GM23338 (cell line): ENCODE data around the gene DTD1. TPM values are rescaled to one million over a fixed set of nuclear protein-coding genes. Genes with fewer than 3 reads are reported as not detected.

Experiments
- ATAC-seq: fragments of 200-7000 bp; cut with Tn5 transposase; 3 replicates; pipeline ENCODE4 v1.9.1; 2020
- DNase-seq: peaks from one replicate; pipeline ENCODE4 v3.0.0-alpha.2; 2015; ENCODE audit warnings: low spot score
- H2AFZ ChIP-seq: fragments of 200-600 bp; sonication (generic); 2 replicates; pipeline ENCODE4 v1.8.0; 2016; ENCODE audit warnings: antibody characterized with exemption, mild to moderate bottlenecking, moderate library complexity
- H3F3A ChIP-seq: fragments of 200-600 bp; sonication (generic); replicated peaks from 2 replicates; pipeline ENCODE4 v1.8.0; 2017; ENCODE audit warnings: antibody characterized with exemption, mixed run types, low read depth
- H3K27ac ChIP-seq: fragments of 200-600 bp; sonication (generic); 2 replicates; pipeline ENCODE4 v1.6.1; 2016; ENCODE audit warnings: low read depth
- H3K27me3 ChIP-seq: fragments of 200-600 bp; sonication (generic); 2 replicates; pipeline ENCODE4 v1.8.0; 2016; ENCODE audit warnings: mild to moderate bottlenecking, mixed run types, moderate library complexity; ENCODE audit not compliant: insufficient read depth
- H3K36me3 ChIP-seq: fragments of 200-600 bp; sonication (generic); 2 replicates; pipeline ENCODE4 v1.8.0; 2016; ENCODE audit warnings: mild to moderate bottlenecking; ENCODE audit not compliant: insufficient read depth
- H3K4me1 ChIP-seq: fragments of 200-600 bp; sonication (generic); 2 replicates; pipeline ENCODE4 v1.8.0; 2016; ENCODE audit warnings: mild to moderate bottlenecking, moderate library complexity; ENCODE audit not compliant: insufficient read depth
- H3K4me2 ChIP-seq: fragments of 200-600 bp; sonication (generic); 2 replicates; pipeline ENCODE4 v1.7.1; 2017; ENCODE audit warnings: mixed run types
- H3K4me3 ChIP-seq: fragments of 200-600 bp; sonication (generic); 2 replicates; pipeline ENCODE4 v1.6.1; 2016; ENCODE audit warnings: mixed run types
- H3K79me2 ChIP-seq: fragments of 200-600 bp; sonication (generic); replicated peaks from 2 replicates; pipeline ENCODE4 v1.8.0; 2017; ENCODE audit warnings: mild to moderate bottlenecking; ENCODE audit not compliant: insufficient read depth
- H3K9me2 ChIP-seq: fragments of 200-600 bp; sonication (generic); 2 replicates; pipeline ENCODE4 v1.8.0; 2017; ENCODE audit not compliant: insufficient read depth
- H4K20me1 ChIP-seq: fragments of 200-600 bp; sonication (generic); replicated peaks from 2 replicates; pipeline ENCODE4 v1.8.0; 2017; ENCODE audit warnings: mild to moderate bottlenecking; ENCODE audit not compliant: insufficient read depth
- H3K27ac Mint-ChIP-seq: 2 replicates; pipeline ENCODE4 v1.8.0; 2020; ENCODE audit warnings: inconsistent platforms, mild to moderate bottlenecking, moderate library complexity, mixed read lengths
- H3K27me3 Mint-ChIP-seq: 3 replicates; pipeline ENCODE4 v1.8.0; 2022; ENCODE audit warnings: low read depth, mild to moderate bottlenecking, moderate library complexity, mixed read lengths, inconsistent platforms; ENCODE audit not compliant: insufficient read depth, poor library complexity
- H3K36me3 Mint-ChIP-seq: 3 replicates; pipeline ENCODE4 v1.8.0; 2021; ENCODE audit warnings: low read depth, mild to moderate bottlenecking, inconsistent platforms, moderate library complexity, mixed read lengths
- H3K4me1 Mint-ChIP-seq: 3 replicates; pipeline ENCODE4 v1.8.0; 2020; ENCODE audit warnings: mild to moderate bottlenecking, inconsistent platforms, mixed read lengths
- H3K4me3 Mint-ChIP-seq: 3 replicates; pipeline ENCODE4 v1.8.0; 2021; ENCODE audit warnings: moderate library complexity, mild to moderate bottlenecking, inconsistent platforms, mixed read lengths
- H3K9me3 Mint-ChIP-seq: 3 replicates; pipeline ENCODE4 v1.8.0; 2020; ENCODE audit warnings: moderate library complexity, mild to moderate bottlenecking, inconsistent platforms, mixed read lengths
- CREB1 ChIP-seq: fragments of 250-450 bp; sonication (Bioruptor Pico); IDR thresholded peaks from 2 replicates; pipeline ENCODE4 v1.5.0; 2020; ENCODE audit warnings: low read depth, mild to moderate bottlenecking, moderate library complexity
- CTCF ChIP-seq, 2 experiments: fragments of 200-600 bp in 1 of 2; sonication (generic) in 1 of 2; conservative IDR thresholded peaks; 2 replicates each; pipeline versions ENCODE4 v1.5.1 to v1.6.1; 2016 to 2017; ENCODE audit warnings: antibody characterized with exemption in 2 of 2, low read depth in 2 of 2, mild to moderate bottlenecking in 2 of 2, moderate library complexity in 1 of 2
- EZH2 ChIP-seq: fragments of 200-600 bp; sonication (generic); IDR thresholded peaks from one replicate; pipeline ENCODE4 v1.8.0; 2017; ENCODE audit warnings: antibody characterized with exemption, mild to moderate bottlenecking, low read depth; ENCODE audit not compliant: unreplicated experiment
- EZH2phosphoT487 ChIP-seq: fragments of 200-600 bp; sonication (generic); IDR thresholded peaks from one replicate; pipeline ENCODE4 v1.8.1; 2018; ENCODE audit warnings: antibody characterized with exemption; ENCODE audit not compliant: unreplicated experiment
- JUNB ChIP-seq: IDR thresholded peaks from one replicate; pipeline ENCODE4 v1.6.1; 2016; ENCODE audit warnings: antibody characterized with exemption; ENCODE audit not compliant: unreplicated experiment
- NANOG ChIP-seq: IDR thresholded peaks from 2 replicates; pipeline ENCODE4 v1.6.1; 2016; ENCODE audit warnings: antibody characterized with exemption, borderline replicate concordance
- POLR2AphosphoS5 ChIP-seq: IDR thresholded peaks from 2 replicates; pipeline ENCODE4 v1.6.1; 2016; ENCODE audit warnings: antibody characterized with exemption, low read depth
- REST ChIP-seq: IDR thresholded peaks from one replicate; pipeline ENCODE4 v1.6.1; 2018; ENCODE audit warnings: antibody characterized with exemption; ENCODE audit not compliant: unreplicated experiment
- ZNF114 ChIP-seq: fragments of 250-450 bp; sonication (Bioruptor Pico); IDR thresholded peaks from 2 replicates; pipeline ENCODE4 v1.5.0; 2020; ENCODE audit warnings: mild to moderate bottlenecking, moderate library complexity
- ZNF331 ChIP-seq: fragments of 250-450 bp; sonication (Bioruptor Pico); IDR thresholded peaks from 2 replicates; pipeline ENCODE4 v1.5.0; 2020; ENCODE audit warnings: low read depth, mild to moderate bottlenecking, moderate library complexity
- ZNF462 ChIP-seq: fragments of 250-450 bp; sonication (Bioruptor Pico); IDR thresholded peaks from 2 replicates; pipeline ENCODE4 v1.5.0; 2020; ENCODE audit warnings: mild to moderate bottlenecking, moderate library complexity
- polyA plus RNA-seq: library from polyadenylated mRNA; unstranded; fragments of >200 nt; fragmentation: Nextera tagmentation; extraction: Ambion mirVana; gene quantifications from 2 replicates; pipeline ENCODE4 v1.2.1, GENCODE V29; 2016
- total RNA-seq: library from RNA; depleted of rRNA; stranded (reverse); fragments of >200 nt; shearing (Covaris generic); gene quantifications from 2 replicates; pipeline ENCODE4 v1.2.3, GENCODE V29; 2014

The DTD1 gene
- total and polyA plus RNA-seq, 2 experiments from 2014 or later, result 69.8 to 74.0 TPM

- Histone ChIP-seq H3K9me2 (no peaks in the 10 kb centered on the region), H3F3A (no peaks in the 10 kb centered on the region), H3K36me3 (no peaks in the 10 kb centered on the region), H3K4me2 (no peak overlapping the region), H3K27ac (no peak overlapping the region), H3K27me3 (no peaks in the 10 kb centered on the region), H3K4me3 (no peak overlapping the region), H4K20me1 (no peaks in the 10 kb centered on the region; the same call in 1 of the 2 replicates), H2AFZ (no peak overlapping the region), H3K79me2 (no peaks in the 10 kb centered on the region), H3K4me1 (no peaks in the 10 kb centered on the region; the same call in 1 of the 2 replicates)
- Mint-ChIP-seq H3K4me1 (peaks cover 9% of the 10 kb centered on the region), H3K27me3 (peaks cover 2% of the 10 kb centered on the region), H3K27ac (no peak overlapping the region), H3K36me3 (peaks cover 13% of the 10 kb centered on the region; the same call in 2 of the 3 replicates), H3K4me3 (no peak overlapping the region), H3K9me3 (no peaks in the 10 kb centered on the region)
- ATAC-seq (no peak), DNase-seq (no peak)
- TF ChIP-seq EZH2phosphoT487, result no peak
- no peak for TF ChIP-seq ZNF462
- no peak for TF ChIP-seq POLR2AphosphoS5
- TF ChIP-seq NANOG, result no peak
- no peak for TF ChIP-seq CTCF (conservative IDR thresholded peaks at IDR 0.05; ENCODE audit: low read depth in 2 of 2)
- no peak for TF ChIP-seq ZNF114 (CRISPR knock-in tag)
- TF ChIP-seq ZNF331 (CRISPR knock-in tag), result no peak
- no peak for TF ChIP-seq EZH2
- no peak for TF ChIP-seq JUNB
- no peak for TF ChIP-seq REST
- no peak for TF ChIP-seq CREB1 (CRISPR knock-in tag)
Measured at GRCh38 chr20:18747090-18747489, 159.2 kb downstream of the DTD1 start.
